ENCODE results near the gene PLPP2.

- TF ChIP-seq EZH2 (IDR thresholded peaks at IDR 0.05): no peak
- TF ChIP-seq POLR2AphosphoS5 (IDR thresholded peaks at IDR 0.05; ENCODE audit: borderline replicate concordance, low read depth, low read length): no peak
- TF ChIP-seq FOXP2 (optimal IDR thresholded peaks at IDR 0.05; ENCODE audit: control extremely low read depth, extremely low read length, insufficient read depth): no peak
Measured at GRCh38 chr19:293436-294110, 2.4 kb upstream of the PLPP2 start.
